GM12878 (cell line): Measurements from ENCODE around the gene CCDC28A. TPM values are rescaled to one million over a fixed set of nuclear protein-coding genes. Genes with fewer than 3 reads are reported as not detected.

Experiments used
- BCLAF1 ChIP-seq: fragments of 450-650 bp; IDR thresholded peaks from 2 replicates; pipeline ENCODE4 v1.6.1; 2017; ENCODE audit warnings: antibody characterized with exemption, mild to moderate bottlenecking, moderate library complexity
- BRCA1 ChIP-seq: IDR thresholded peaks from 2 replicates; pipeline ENCODE4 v1.6.1; 2011; ENCODE audit warnings: low read depth, low read length, improper control_type of control experiment
- CUX1 ChIP-seq: IDR thresholded peaks from 2 replicates; pipeline ENCODE4 v1.6.1; 2012; ENCODE audit warnings: improper control_type of control experiment, low read depth, low read length; ENCODE audit not compliant: insufficient replicate concordance
- ETV6 ChIP-seq, 2 experiments: fragments of 450-650 bp in 1 of 2; IDR thresholded peaks in 1 of 2; conservative IDR thresholded peaks in 1 of 2; 2 replicates each; pipeline ENCODE4 v1.6.1; 2014; ENCODE audit warnings: antibody characterized with exemption in 1 of 2, borderline replicate concordance in 1 of 2, low read depth in 1 of 2, mild to moderate bottlenecking in 1 of 2, moderate library complexity in 1 of 2
- PAX8 ChIP-seq: fragments of 450-650 bp; IDR thresholded peaks from 2 replicates; pipeline ENCODE4 v1.6.1; 2017; ENCODE audit warnings: mild to moderate bottlenecking, moderate library complexity
- SIN3A ChIP-seq: IDR thresholded peaks from 2 replicates; pipeline ENCODE4 v1.6.1; 2012; ENCODE audit warnings: low read depth, low read length, improper control_type of control experiment
- ZNF622 ChIP-seq: fragments of 450-650 bp; IDR thresholded peaks from 2 replicates; pipeline ENCODE4 v1.6.1; 2017; ENCODE audit warnings: mild to moderate bottlenecking, inconsistent platforms
- polyA plus RNA-seq, 11 experiments: library from polyadenylated mRNA; depleted of rRNA in 4 of 11; unstranded in 6 of 11; stranded (reverse) in 5 of 11; fragments of >200 nt; fragmentation: Nextera tagmentation in 4 of 11; fragmentation: Illumina TruSeq in 1 of 11; extraction: Ambion mirVana in 4 of 11; extraction: Trizol in 1 of 11; gene quantifications; 1 replicate in 1 of 11; 2 replicates in 10 of 11; pipeline versions ENCODE4 v1.2.1 to v1.2.3, GENCODE V29; 2011 to 2016; ENCODE audit warnings: inconsistent platforms in 2 of 11, missing spikeins in 2 of 11, low read depth in 1 of 11
- total RNA-seq, 4 experiments: library from RNA; depleted of rRNA in 3 of 4; stranded (reverse); fragments of >200 nt in 3 of 4; fragmentation: Illumina TruSeq in 1 of 4; extraction: Trizol in 1 of 4; gene quantifications; 2 replicates each; pipeline versions ENCODE4 v1.2.1 to v1.2.3, GENCODE V29; 2013 to 2021

The CCDC28A gene
- total and polyA plus RNA-seq, 10 of the 15 experiments (the other 5 are each of a cell fraction or from before 2014, with no cell fraction given): 13.5 to 38.8 (median 19.2) TPM

GRCh38 chr6:138757136-138757535 is 16.4 kb upstream of the CCDC28A start (continued):
- TF ChIP-seq CUX1 (no peak), ETV6 (conservative IDR thresholded peaks at IDR 0.05 in 1 of 2, IDR thresholded peaks at IDR 0.05 in 1 of 2; ENCODE audit: borderline replicate concordance in 1 of 2, low read depth in 1 of 2) (no peak), SIN3A (no peak), BRCA1 (no peak), PAX8 (no peak), BCLAF1 (no peak), ZNF622 (no peak)
